ENCODE results near the gene AGPAT1.

DNA sequence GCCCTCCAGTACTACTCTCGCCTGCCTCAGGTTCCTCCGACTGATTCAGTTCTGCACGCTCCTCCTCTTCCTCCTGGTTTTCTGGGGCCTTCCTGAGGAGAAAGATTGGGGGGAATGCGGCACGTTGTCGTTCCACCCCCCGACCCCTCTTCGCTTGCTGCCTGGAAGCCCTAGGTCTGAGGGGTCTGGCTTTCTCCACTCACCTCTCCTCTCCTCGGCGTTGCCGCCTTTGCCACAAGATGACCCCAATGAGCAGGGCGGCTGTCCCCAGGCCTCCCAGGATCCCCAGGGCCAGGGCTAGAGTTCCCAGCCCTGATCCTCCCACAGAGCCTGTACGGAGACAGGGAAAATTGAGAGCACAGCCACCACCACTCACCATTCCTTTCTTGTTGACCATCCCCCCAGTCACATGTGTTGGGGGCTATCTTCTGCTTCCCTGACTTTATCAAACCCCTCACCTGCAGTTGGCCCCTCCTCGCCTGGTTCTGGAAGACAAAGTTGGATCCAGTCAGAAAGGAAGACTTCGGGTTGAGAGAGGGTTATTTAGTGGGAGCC, 5.3 kb upstream of the AGPAT1 start:
- TF ChIP-seq POLR2A (IDR thresholded peaks at IDR 0.05; ENCODE audit: low read depth, low read length) (no peak), POLR2AphosphoS5 (IDR thresholded peaks at IDR 0.05; ENCODE audit: low read depth, low read length) (no peak), TAF1 (IDR thresholded peaks at IDR 0.05; ENCODE audit: low read depth, low read length) (no peak), PAX5 (IDR thresholded peaks at IDR 0.05; ENCODE audit: insufficient read depth, low read length, severe bottlenecking) (no peak)

Data from GM12891 (cell line).